Gastrocnemius medialis (tissue), 4 donors: ENCODE results near the gene RBM7. TPM values are rescaled to one million over a fixed set of nuclear protein-coding genes. Genes with fewer than 3 reads are reported as not detected.

ENCODE experiments used
- ATAC-seq, 2 donors: fragments of 150-250 bp; one replicate each; pipeline ENCODE4 v1.9.1; 2016
- DNase-seq, 2 donors: peaks; one replicate each; pipeline ENCODE4 v3.0.0-alpha.2; 2019
- H3K27ac ChIP-seq, 4 donors: fragments of 200-600 bp; sonication (generic); 1 replicate in 1 of 4; 2 replicates in 3 of 4; pipeline ENCODE4 v1.5.1; 2016 to 2018; ENCODE audit warnings: mild to moderate bottlenecking in 2 of 4, moderate library complexity in 1 of 4
- H3K27me3 ChIP-seq, 3 donors: fragments of 200-600 bp; sonication (generic) in 2 of 3; 1 replicate in 1 of 3; 2 replicates in 2 of 3; pipeline versions ENCODE4 v1.5.1 to v1.6.0; 2016 to 2019; ENCODE audit warnings: mild to moderate bottlenecking in 1 of 3, moderate library complexity in 1 of 3
- H3K36me3 ChIP-seq, 2 donors: fragments of 200-600 bp; sonication (generic) in 1 of 2; one replicate each; pipeline ENCODE4 v1.5.1; 2017 to 2018
- H3K4me1 ChIP-seq, 2 donors: fragments of 200-600 bp; sonication (generic) in 1 of 2; one replicate each; pipeline ENCODE4 v1.5.1; 2016 to 2017; ENCODE audit warnings: mild to moderate bottlenecking in 2 of 2
- H3K4me3 ChIP-seq, 4 donors: fragments of 200-600 bp; sonication (generic) in 3 of 4; 1 replicate in 1 of 4; 2 replicates in 3 of 4; pipeline ENCODE4 v1.5.1; 2016 to 2019; ENCODE audit warnings: mild to moderate bottlenecking in 2 of 4
- H3K9me3 ChIP-seq, 3 donors: fragments of 200-600 bp; sonication (generic) in 2 of 3; 1 replicate in 1 of 3; 2 replicates in 2 of 3; pipeline ENCODE4 v1.5.1; 2016 to 2019
- POLR2A ChIP-seq, 2 donors: fragments of 450-650 bp; IDR thresholded peaks; one replicate each; pipeline ENCODE4 v1.6.1; 2017; ENCODE audit warnings: antibody characterized with exemption in 2 of 2, mild to moderate bottlenecking in 2 of 2, moderate library complexity in 2 of 2
- in situ Hi-C, 4 donors: fragments of 200-750 bp; cut with MboI; loops; one replicate each; pipeline versions ENCODE4 v1.15.0 to v1.8.0; 2017; ENCODE audit warnings: low sequenced_read_pairs in 4 of 4
- intact Hi-C: fragments of 100-400 bp; cut with DNase I; formaldehyde crosslinking; loops from one replicate; pipeline ENCODE4 v1.15.1; 2023; ENCODE audit warnings: low total_unique reads
- total RNA-seq, 4 donors: library from RNA; depleted of rRNA; stranded (reverse); fragments of >200 nt; gene quantifications; one replicate each; pipeline versions ENCODE4 v1.1.0 to v1.2.3, GENCODE V29; 2016
- TF ChIP-seq, protein P1 (sequence below), 5 experiments: fragments of 450-650 bp in 3 of 5; fragments of 200-600 bp in 2 of 5; sonication (generic) in 2 of 5; IDR thresholded peaks in 4 of 5; conservative IDR thresholded peaks in 1 of 5; 1 replicate in 4 of 5; 2 replicates in 1 of 5; pipeline ENCODE4 v1.5.1; 2016 to 2019; ENCODE audit warnings: antibody characterized with exemption in 5 of 5, mild to moderate bottlenecking in 3 of 5, moderate library complexity in 3 of 5

Gene RBM7
- total RNA-seq, 4 donors from 2014 or later: 6.2 to 14.9 (median 11.6) TPM

DNA sequence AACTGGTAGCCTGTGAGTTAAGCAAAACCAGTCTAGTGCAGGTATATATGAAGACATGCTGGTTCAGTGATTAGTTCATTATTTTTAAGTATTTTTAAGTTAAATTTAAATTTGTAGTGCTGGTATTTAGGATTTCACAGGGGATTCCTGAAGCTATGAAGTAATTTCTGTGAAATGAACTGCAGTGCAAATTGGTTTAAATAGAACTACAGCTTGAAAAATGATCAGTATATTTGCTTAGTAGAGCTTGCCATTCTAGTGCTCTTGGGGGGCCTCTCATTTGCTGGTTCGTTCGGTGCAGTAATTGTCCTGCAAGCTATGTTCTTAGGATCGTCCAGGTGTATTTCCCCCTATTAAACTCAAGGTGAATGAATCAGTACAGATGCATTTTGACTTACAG lies 51.9 kb downstream of the RBM7 start:
- H3K27me3 ChIP-seq: no peaks in the 10 kb centered on the region
- H3K9me3 ChIP-seq: no peaks in the 10 kb centered on the region
- in situ Hi-C loops (no loop called here), intact Hi-C loops (no loop called here)
- H3K4me1 ChIP-seq: peaks cover 6 to 13% of the 10 kb centered on the region in 2 donors
- DNase-seq: no peak
- H3K4me3 ChIP-seq: no peak overlapping the region
- ATAC-seq: no peak
- H3K36me3 ChIP-seq: peaks cover 0 to 40% of the 10 kb centered on the region in 2 donors
- TF ChIP-seq POLR2A (IDR thresholded peaks at IDR 0.05): no peak
- TF ChIP-seq, protein P1, sequence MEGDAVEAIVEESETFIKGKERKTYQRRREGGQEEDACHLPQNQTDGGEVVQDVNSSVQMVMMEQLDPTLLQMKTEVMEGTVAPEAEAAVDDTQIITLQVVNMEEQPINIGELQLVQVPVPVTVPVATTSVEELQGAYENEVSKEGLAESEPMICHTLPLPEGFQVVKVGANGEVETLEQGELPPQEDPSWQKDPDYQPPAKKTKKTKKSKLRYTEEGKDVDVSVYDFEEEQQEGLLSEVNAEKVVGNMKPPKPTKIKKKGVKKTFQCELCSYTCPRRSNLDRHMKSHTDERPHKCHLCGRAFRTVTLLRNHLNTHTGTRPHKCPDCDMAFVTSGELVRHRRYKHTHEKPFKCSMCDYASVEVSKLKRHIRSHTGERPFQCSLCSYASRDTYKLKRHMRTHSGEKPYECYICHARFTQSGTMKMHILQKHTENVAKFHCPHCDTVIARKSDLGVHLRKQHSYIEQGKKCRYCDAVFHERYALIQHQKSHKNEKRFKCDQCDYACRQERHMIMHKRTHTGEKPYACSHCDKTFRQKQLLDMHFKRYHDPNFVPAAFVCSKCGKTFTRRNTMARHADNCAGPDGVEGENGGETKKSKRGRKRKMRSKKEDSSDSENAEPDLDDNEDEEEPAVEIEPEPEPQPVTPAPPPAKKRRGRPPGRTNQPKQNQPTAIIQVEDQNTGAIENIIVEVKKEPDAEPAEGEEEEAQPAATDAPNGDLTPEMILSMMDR (IDR thresholded peaks at IDR 0.05 in 4 of 5, conservative IDR thresholded peaks at IDR 0.05 in 1 of 5): no peak
- no peak overlapping the region for H3K27ac ChIP-seq

Other genes with a start within 250 kb of the RBM7 start
- gene NNMT, start 104.3 kb upstream of the RBM7 start, total RNA-seq: 100 to 1,000 TPM; 157 to 968 (median 541) TPM
- 10 to 100 TPM in 1 of 4 donors, 1 to 10 TPM in 3; 3.4 to 18.0 (median 8.7) TPM for gene C11orf71, start 155 bp upstream of the RBM7 start, total RNA-seq
- gene REXO2, start 38.8 kb downstream of the RBM7 start, total RNA-seq: 100 to 1,000 TPM in 2 of 4 donors, 10 to 100 TPM in 2; 29.3 to 177 (median 91.2) TPM
- 1 to 10 TPM in 2 of 4 donors, under 1 TPM in 1, not detected in 1; 0.20 to 2.1 (median 1.2) TPM for gene NXPE1, start 159.2 kb downstream of the RBM7 start, total RNA-seq
- under 1 TPM in 1 of 4 donors, not detected in 3; 0.80 TPM for gene NXPE4, start 195.1 kb downstream of the RBM7 start, total RNA-seq